HEK293 (cell line): ENCODE data around the gene GNRHR.

Experiments used
- CTCF ChIA-PET: fragments of 350-600 bp; formaldehyde crosslinking; extraction: SDS; loops from one replicate; lab custom pipeline; 2021; ENCODE audit warnings: antibody characterized with exemption; lab: Yijun Ruan, JAX
- POLR2A ChIA-PET: fragments of 300-600 bp; formaldehyde crosslinking; extraction: SDS; loops from one replicate; lab custom pipeline; 2020; ENCODE audit warnings: antibody characterized with exemption, inconsistent platforms; lab: Yijun Ruan, JAX
- H3K27ac ChIP-seq: fragments of 200-500 bp; sonication (Bioruptor generic); 2 replicates; pipeline ENCODE4 v1.5.1; 2014; ENCODE audit warnings: low read depth, low read length, control low read depth, inconsistent platforms; ENCODE audit errors: extremely low read depth
- H3K36me3 ChIP-seq, 2 experiments: fragments of 200-500 bp in 1 of 2; sonication (Bioruptor generic) in 1 of 2; 1 replicate in 1 of 2; 2 replicates in 1 of 2; pipeline ENCODE4 v1.5.1; 2014 to 2017; ENCODE audit warnings: inconsistent platforms in 2 of 2, low read length in 2 of 2; ENCODE audit not compliant: control insufficient read depth in 2 of 2, insufficient read depth in 1 of 2
- H3K4me1 ChIP-seq: fragments of 200-500 bp; sonication (Bioruptor generic); 2 replicates; pipeline ENCODE4 v1.5.1; 2014; ENCODE audit warnings: mild to moderate bottlenecking, low read length, inconsistent platforms; ENCODE audit not compliant: control insufficient read depth, insufficient read depth
- H3K4me3 ChIP-seq: 2 replicates; pipeline ENCODE4 v1.5.1; 2011; ENCODE audit warnings: low read depth, mild to moderate bottlenecking, control low read depth, low read length, moderate library complexity
- H3K9me3 ChIP-seq: fragments of 200-500 bp; sonication (Bioruptor generic); 2 replicates; pipeline ENCODE4 v1.5.1; 2014; ENCODE audit warnings: low read depth, low read length, inconsistent platforms; ENCODE audit not compliant: control insufficient read depth, insufficient read depth
- GFI1B ChIP-seq: fragments of 450-650 bp; formaldehyde crosslinking; IDR thresholded peaks from 2 replicates; pipeline ENCODE4 v1.5.1; 2016; ENCODE audit warnings: missing biosample characterization, missing genetic modification characterization
- GLIS2 ChIP-seq: fragments of 450-650 bp; formaldehyde crosslinking; IDR thresholded peaks from 2 replicates; pipeline ENCODE4 v1.5.1; 2016; ENCODE audit warnings: missing biosample characterization, missing genetic modification characterization
- HOXA7 ChIP-seq: sonication (generic); formaldehyde crosslinking; IDR thresholded peaks from 2 replicates; pipeline ENCODE4 v1.8.1; 2022; ENCODE audit warnings: missing genetic modification reagents, borderline replicate concordance
- KLF16 ChIP-seq: fragments of 450-650 bp; formaldehyde crosslinking; IDR thresholded peaks from 2 replicates; pipeline ENCODE4 v1.5.1; 2017; ENCODE audit warnings: missing biosample characterization, missing genetic modification characterization
- MEIS1 ChIP-seq: sonication (generic); formaldehyde crosslinking; IDR thresholded peaks from 2 replicates; pipeline ENCODE4 v1.8.1; 2022; ENCODE audit warnings: missing genetic modification reagents, mild to moderate bottlenecking, borderline replicate concordance
- OSR2 ChIP-seq: fragments of 450-650 bp; formaldehyde crosslinking; IDR thresholded peaks from 2 replicates; pipeline ENCODE4 v1.5.1; 2016; ENCODE audit warnings: missing biosample characterization, missing genetic modification characterization
- OVOL3 ChIP-seq: fragments of 450-650 bp; formaldehyde crosslinking; IDR thresholded peaks from 2 replicates; pipeline ENCODE4 v1.5.1; 2016; ENCODE audit warnings: missing biosample characterization, missing genetic modification characterization
- PBX3 ChIP-seq: sonication (generic); formaldehyde crosslinking; IDR thresholded peaks from 2 replicates; pipeline ENCODE4 v1.8.1; 2022; ENCODE audit warnings: mild to moderate bottlenecking, moderate library complexity, missing genetic modification reagents
- REPIN1 ChIP-seq: fragments of 450-650 bp; formaldehyde crosslinking; IDR thresholded peaks from 2 replicates; pipeline ENCODE4 v1.5.1; 2017; ENCODE audit warnings: missing biosample characterization, missing genetic modification characterization, low read depth
- ZBTB21 ChIP-seq: fragments of 450-650 bp; formaldehyde crosslinking; IDR thresholded peaks from 2 replicates; pipeline ENCODE4 v1.5.1; 2017; ENCODE audit warnings: missing biosample characterization, missing genetic modification characterization
- ZNF114 ChIP-seq: fragments of 450-650 bp; formaldehyde crosslinking; IDR thresholded peaks from 2 replicates; pipeline ENCODE4 v1.5.0; 2017; ENCODE audit warnings: missing biosample characterization, missing genetic modification characterization
- ZNF16 ChIP-seq: fragments of 450-650 bp; formaldehyde crosslinking; IDR thresholded peaks from 2 replicates; pipeline ENCODE4 v1.5.1; 2016; ENCODE audit warnings: low read depth, missing biosample characterization, missing genetic modification characterization
- ZNF2 ChIP-seq: fragments of 450-650 bp; formaldehyde crosslinking; IDR thresholded peaks from 2 replicates; pipeline ENCODE4 v1.5.1; 2016; ENCODE audit warnings: missing biosample characterization, missing genetic modification characterization
- ZNF248 ChIP-seq: fragments of 450-650 bp; formaldehyde crosslinking; IDR thresholded peaks from 2 replicates; pipeline ENCODE4 v1.5.1; 2017; ENCODE audit warnings: missing biosample characterization, missing genetic modification characterization
- ZNF280D ChIP-seq: fragments of 450-650 bp; formaldehyde crosslinking; IDR thresholded peaks from 2 replicates; pipeline ENCODE4 v1.5.1; 2016; ENCODE audit warnings: missing biosample characterization, missing genetic modification characterization
- ZNF302 ChIP-seq: fragments of 450-650 bp; formaldehyde crosslinking; IDR thresholded peaks from 2 replicates; pipeline ENCODE4 v1.5.1; 2016; ENCODE audit warnings: missing biosample characterization, missing genetic modification characterization, low read depth
- ZNF501 ChIP-seq: fragments of 450-650 bp; formaldehyde crosslinking; IDR thresholded peaks from 2 replicates; pipeline ENCODE4 v1.5.1; 2016; ENCODE audit warnings: missing biosample characterization, missing genetic modification characterization
- ZNF610 ChIP-seq: fragments of 450-650 bp; formaldehyde crosslinking; IDR thresholded peaks from 2 replicates; pipeline ENCODE4 v1.5.1; 2016; ENCODE audit warnings: missing biosample characterization, missing genetic modification characterization, borderline replicate concordance
- ZNF785 ChIP-seq: fragments of 450-650 bp; formaldehyde crosslinking; IDR thresholded peaks from 2 replicates; pipeline ENCODE4 v1.5.1; 2016; ENCODE audit warnings: missing biosample characterization, missing genetic modification characterization
- ZNF791 ChIP-seq: fragments of 450-650 bp; formaldehyde crosslinking; IDR thresholded peaks from 2 replicates; pipeline ENCODE4 v1.5.1; 2016; ENCODE audit warnings: missing biosample characterization, missing genetic modification characterization
- ZNF843 ChIP-seq: fragments of 450-650 bp; formaldehyde crosslinking; IDR thresholded peaks from 2 replicates; pipeline ENCODE4 v1.5.1; 2016; ENCODE audit warnings: missing biosample characterization, missing genetic modification characterization
- TF ChIP-seq, protein P1 (sequence below): fragments of 450-650 bp; formaldehyde crosslinking; IDR thresholded peaks from 2 replicates; pipeline ENCODE4 v1.5.0; 2017; ENCODE audit warnings: missing biosample characterization, missing genetic modification characterization, borderline replicate concordance

GNRHR gene

GRCh38 chr4:67721315-67721769 lies 32.8 kb downstream of the GNRHR start:
- H3K9me3 ChIP-seq = no peaks in the 10 kb centered on the region
- ChIA-PET CTCF (no interaction called here), POLR2A (no interaction called here)
- peaks cover 0 to 16% of the 10 kb centered on the region in 2 experiments; a peak in 1 of 3 replicates for H3K36me3 ChIP-seq
- no peaks in the 10 kb centered on the region for H3K4me1 ChIP-seq
- TF ChIP-seq GFI1B (tag by site-specific recombination) = no peak
- TF ChIP-seq REPIN1 (tag by site-specific recombination) = no peak
- TF ChIP-seq OSR2 (tag by site-specific recombination) = no peak
- no peak for TF ChIP-seq OVOL3 (tag by site-specific recombination)
- no peak for TF ChIP-seq ZNF302 (tag by site-specific recombination)
- no peak for TF ChIP-seq ZNF610 (tag by site-specific recombination)
- no peak for TF ChIP-seq ZNF791 (tag by site-specific recombination)
- no peak for TF ChIP-seq GLIS2 (tag by site-specific recombination)
- TF ChIP-seq HOXA7 (CRISPR knock-in tag) = no peak
- H3K27ac ChIP-seq = no peak overlapping the region
- H3K4me3 ChIP-seq = no peak overlapping the region

DNA sequence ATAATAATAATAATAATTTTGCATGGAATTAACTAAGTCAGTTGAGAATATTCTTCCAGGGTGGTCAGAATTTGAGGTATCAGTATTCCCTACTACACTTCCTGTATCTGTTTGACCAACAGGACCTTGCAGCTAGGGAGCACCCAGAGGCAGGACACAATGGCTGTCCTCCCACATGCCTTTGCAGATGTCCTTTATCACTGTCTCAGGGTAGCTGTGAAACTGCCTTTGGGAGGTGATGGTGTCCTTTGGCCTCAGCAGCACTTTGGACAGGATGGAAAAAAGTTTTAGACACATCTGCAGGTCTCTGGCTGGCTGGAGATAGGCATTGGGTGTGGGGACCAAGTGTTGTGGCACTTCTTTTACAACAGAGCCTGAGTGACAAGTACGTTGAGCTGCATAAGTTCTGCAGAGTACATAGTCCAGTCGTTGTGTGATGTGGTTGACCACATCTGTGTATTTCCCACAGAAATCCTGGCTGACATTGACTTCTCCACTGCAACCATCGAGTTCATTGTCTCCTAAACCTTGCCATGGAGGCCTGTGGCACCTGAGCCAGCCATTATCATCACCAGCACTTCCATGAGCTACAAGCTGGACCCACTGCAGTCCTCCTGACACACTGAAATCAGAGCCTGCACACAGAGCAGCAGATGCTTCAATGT lies 34.1 kb downstream of the GNRHR start:
- Histone ChIP-seq H3K27ac (no peak overlapping the region), H3K4me1 (no peaks in the 10 kb centered on the region), H3K4me3 (no peak overlapping the region), H3K9me3 (no peaks in the 10 kb centered on the region), H3K36me3 (peaks cover 0 to 16% of the 10 kb centered on the region in 2 experiments; a peak in 1 of 3 replicates)
- POLR2A ChIA-PET = no interaction called here
- CTCF ChIA-PET = interaction anchor here (0.6 kb wide), 1 partner anchor 26 kb away, joined by 3 read pairs; no protein-coding TSS in a partner anchor
- TF ChIP-seq PBX3 (CRISPR knock-in tag) (no peak), KLF16 (tag by site-specific recombination) (no peak), ZNF16 (tag by site-specific recombination) (no peak), ZNF785 (tag by site-specific recombination) (no peak), ZBTB21 (tag by site-specific recombination) (no peak), ZNF843 (no peak), ZNF248 (tag by site-specific recombination) (no peak), ZNF114 (tag by site-specific recombination) (no peak), ZNF2 (tag by site-specific recombination) (no peak), MEIS1 (CRISPR knock-in tag) (no peak), ZNF501 (no peak), ZNF280D (tag by site-specific recombination) (no peak)
- TF ChIP-seq, protein P1, sequence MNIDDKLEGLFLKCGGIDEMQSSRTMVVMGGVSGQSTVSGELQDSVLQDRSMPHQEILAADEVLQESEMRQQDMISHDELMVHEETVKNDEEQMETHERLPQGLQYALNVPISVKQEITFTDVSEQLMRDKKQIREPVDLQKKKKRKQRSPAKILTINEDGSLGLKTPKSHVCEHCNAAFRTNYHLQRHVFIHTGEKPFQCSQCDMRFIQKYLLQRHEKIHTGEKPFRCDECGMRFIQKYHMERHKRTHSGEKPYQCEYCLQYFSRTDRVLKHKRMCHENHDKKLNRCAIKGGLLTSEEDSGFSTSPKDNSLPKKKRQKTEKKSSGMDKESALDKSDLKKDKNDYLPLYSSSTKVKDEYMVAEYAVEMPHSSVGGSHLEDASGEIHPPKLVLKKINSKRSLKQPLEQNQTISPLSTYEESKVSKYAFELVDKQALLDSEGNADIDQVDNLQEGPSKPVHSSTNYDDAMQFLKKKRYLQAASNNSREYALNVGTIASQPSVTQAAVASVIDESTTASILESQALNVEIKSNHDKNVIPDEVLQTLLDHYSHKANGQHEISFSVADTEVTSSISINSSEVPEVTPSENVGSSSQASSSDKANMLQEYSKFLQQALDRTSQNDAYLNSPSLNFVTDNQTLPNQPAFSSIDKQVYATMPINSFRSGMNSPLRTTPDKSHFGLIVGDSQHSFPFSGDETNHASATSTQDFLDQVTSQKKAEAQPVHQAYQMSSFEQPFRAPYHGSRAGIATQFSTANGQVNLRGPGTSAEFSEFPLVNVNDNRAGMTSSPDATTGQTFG (tag by site-specific recombination) = no peak
